OCI-LY3 (cell line): ENCODE data around the gene PRDM16.

ENCODE experiments used
- H2AFZ ChIP-seq: fragments of 200-600, 300-600 bp; shearing (Covaris generic); 2 replicates; pipeline ENCODE4 v1.6.0; 2014; ENCODE audit warnings: antibody characterized with exemption, low read depth, low read length
- H3K27ac ChIP-seq: fragments of 200-600, 300-600 bp; sonication (generic); 2 replicates; pipeline ENCODE4 v1.5.1; 2014; ENCODE audit warnings: mild to moderate bottlenecking, low read length, moderate library complexity, mixed read lengths
- H3K27me3 ChIP-seq: fragments of 200-600, 300-600 bp; sonication (generic); 2 replicates; pipeline ENCODE4 v1.6.1; 2014; ENCODE audit warnings: low read depth, low read length, mixed read lengths
- H3K36me3 ChIP-seq: fragments of 200-600, 300-600 bp; sonication (generic); replicated peaks from 2 replicates; pipeline ENCODE3; 2014; ENCODE audit warnings: low read depth, low read length, mixed read lengths
- H3K4me1 ChIP-seq: fragments of 300-600, 200-600 bp; sonication (generic); 2 replicates; pipeline ENCODE4 v1.6.1; 2014; ENCODE audit warnings: low read length, mixed read lengths
- H3K4me2 ChIP-seq: fragments of 200-600, 300-600 bp; sonication (generic); 2 replicates; pipeline ENCODE4 v1.6.1; 2014; ENCODE audit warnings: low read length, mixed read lengths
- H3K4me3 ChIP-seq: fragments of 300-600, 200-600 bp; sonication (generic); 2 replicates; pipeline ENCODE4 v1.5.1; 2014; ENCODE audit warnings: antibody characterized with exemption, mild to moderate bottlenecking, low read length, moderate library complexity
- H3K79me2 ChIP-seq: fragments of 300-600, 200-600 bp; shearing (Covaris generic); 2 replicates; pipeline ENCODE4 v1.6.1; 2014; ENCODE audit warnings: mild to moderate bottlenecking, low read length, mixed read lengths
- H3K9ac ChIP-seq: fragments of 300-600, 200-600 bp; shearing (Covaris generic); 2 replicates; pipeline ENCODE4 v1.6.0; 2014; ENCODE audit warnings: mild to moderate bottlenecking, low read length, moderate library complexity
- H3K9me3 ChIP-seq: fragments of 200-600, 300-600 bp; shearing (Covaris generic); 2 replicates; pipeline ENCODE4 v1.6.1; 2014; ENCODE audit warnings: low read length, mixed read lengths; ENCODE audit not compliant: insufficient read depth
- H4K20me1 ChIP-seq: fragments of 200-600, 300-600 bp; sonication (generic); 2 replicates; pipeline ENCODE4 v1.6.1; 2016; ENCODE audit warnings: low read length, mixed read lengths; ENCODE audit not compliant: insufficient read depth
- EZH2phosphoT487 ChIP-seq: fragments of 200-600 bp; shearing (Covaris generic); IDR thresholded peaks from 2 replicates; pipeline ENCODE4 v1.6.1; 2018; ENCODE audit warnings: antibody characterized with exemption, mixed run types, low read depth
- TF ChIP-seq, protein P1 (sequence below): fragments of 200-600, 300-600 bp; sonication (generic); IDR thresholded peaks from 2 replicates; pipeline ENCODE4 v1.5.1; 2014; ENCODE audit warnings: antibody characterized with exemption, low read length, low read depth

Gene PRDM16

DNA sequence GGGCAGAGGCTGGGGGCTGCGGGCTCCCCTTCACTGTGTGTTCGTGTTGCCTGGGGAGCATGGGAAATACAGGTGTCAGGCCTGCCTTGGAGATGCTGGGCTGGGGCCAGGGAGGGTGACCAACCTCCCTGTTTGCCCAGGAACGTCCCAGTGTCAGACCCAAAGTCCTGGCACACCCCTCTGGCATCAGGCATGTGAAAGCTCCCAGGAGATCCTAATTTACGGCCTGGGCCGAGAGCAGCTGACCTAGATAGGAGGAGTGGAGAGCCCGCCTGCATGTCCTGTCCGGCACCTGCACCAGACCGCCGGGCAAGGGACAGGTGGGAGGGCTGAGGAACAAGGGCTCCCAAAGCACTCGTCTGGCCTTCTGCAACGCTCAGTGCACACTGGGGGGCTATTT, 124.8 kb downstream of the PRDM16 start:
- Histone ChIP-seq H2AFZ (no peak overlapping the region), H3K4me1 (no peaks in the 10 kb centered on the region), H3K9me3 (no peaks in the 10 kb centered on the region), H4K20me1 (no peaks in the 10 kb centered on the region), H3K79me2 (no peaks in the 10 kb centered on the region), H3K4me2 (no peak overlapping the region), H3K9ac (no peak overlapping the region), H3K27ac (no peak overlapping the region), H3K27me3 (no peaks in the 10 kb centered on the region), H3K36me3 (no peaks in the 10 kb centered on the region), H3K4me3 (no peak overlapping the region)
- TF ChIP-seq, protein P1, sequence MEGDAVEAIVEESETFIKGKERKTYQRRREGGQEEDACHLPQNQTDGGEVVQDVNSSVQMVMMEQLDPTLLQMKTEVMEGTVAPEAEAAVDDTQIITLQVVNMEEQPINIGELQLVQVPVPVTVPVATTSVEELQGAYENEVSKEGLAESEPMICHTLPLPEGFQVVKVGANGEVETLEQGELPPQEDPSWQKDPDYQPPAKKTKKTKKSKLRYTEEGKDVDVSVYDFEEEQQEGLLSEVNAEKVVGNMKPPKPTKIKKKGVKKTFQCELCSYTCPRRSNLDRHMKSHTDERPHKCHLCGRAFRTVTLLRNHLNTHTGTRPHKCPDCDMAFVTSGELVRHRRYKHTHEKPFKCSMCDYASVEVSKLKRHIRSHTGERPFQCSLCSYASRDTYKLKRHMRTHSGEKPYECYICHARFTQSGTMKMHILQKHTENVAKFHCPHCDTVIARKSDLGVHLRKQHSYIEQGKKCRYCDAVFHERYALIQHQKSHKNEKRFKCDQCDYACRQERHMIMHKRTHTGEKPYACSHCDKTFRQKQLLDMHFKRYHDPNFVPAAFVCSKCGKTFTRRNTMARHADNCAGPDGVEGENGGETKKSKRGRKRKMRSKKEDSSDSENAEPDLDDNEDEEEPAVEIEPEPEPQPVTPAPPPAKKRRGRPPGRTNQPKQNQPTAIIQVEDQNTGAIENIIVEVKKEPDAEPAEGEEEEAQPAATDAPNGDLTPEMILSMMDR: no peak
- no peak for TF ChIP-seq EZH2phosphoT487

GRCh38 chr1:3194760-3195479, 125.9 kb downstream of the PRDM16 start:
- Histone ChIP-seq H3K9me3 (no peaks in the 10 kb centered on the region), H3K36me3 (no peaks in the 10 kb centered on the region), H4K20me1 (no peaks in the 10 kb centered on the region), H3K4me3 (no peak overlapping the region), H3K27me3 (no peaks in the 10 kb centered on the region), H3K9ac (no peak overlapping the region), H3K4me1 (no peaks in the 10 kb centered on the region), H2AFZ (no peak overlapping the region), H3K79me2 (no peaks in the 10 kb centered on the region), H3K27ac (no peak overlapping the region), H3K4me2 (no peak overlapping the region)
- TF ChIP-seq, protein P1: no peak
- TF ChIP-seq EZH2phosphoT487: no peak

DNA sequence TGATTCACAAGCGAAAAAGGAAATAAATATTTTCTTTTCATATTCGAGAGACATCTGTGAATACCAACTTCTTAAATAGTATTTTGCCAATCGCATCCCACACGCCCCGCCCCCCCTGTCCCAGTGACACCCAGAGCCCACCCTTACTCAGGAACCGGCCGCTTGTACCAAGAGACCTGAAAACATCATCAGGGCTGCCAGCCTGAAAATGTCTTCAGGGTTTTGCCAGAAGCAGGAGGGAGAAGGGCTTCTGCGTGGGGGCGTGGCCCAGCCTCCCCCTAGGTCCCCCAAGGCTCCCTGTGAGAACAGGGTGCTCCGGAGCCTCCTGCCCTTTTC, 126.4 kb downstream of the PRDM16 start:
- H3K4me1 ChIP-seq: no peaks in the 10 kb centered on the region
- H3K27me3 ChIP-seq: no peaks in the 10 kb centered on the region
- no peaks in the 10 kb centered on the region for H3K9me3 ChIP-seq
- no peak overlapping the region for H3K27ac ChIP-seq
- no peaks in the 10 kb centered on the region for H3K36me3 ChIP-seq
- no peak overlapping the region for H3K4me2 ChIP-seq
- TF ChIP-seq EZH2phosphoT487: no peak
- TF ChIP-seq, protein P1: no peak
- no peak overlapping the region for H3K9ac ChIP-seq
- H2AFZ ChIP-seq: no peak overlapping the region
- no peaks in the 10 kb centered on the region for H4K20me1 ChIP-seq
- no peaks in the 10 kb centered on the region for H3K79me2 ChIP-seq
- H3K4me3 ChIP-seq: no peak overlapping the region

DNA sequence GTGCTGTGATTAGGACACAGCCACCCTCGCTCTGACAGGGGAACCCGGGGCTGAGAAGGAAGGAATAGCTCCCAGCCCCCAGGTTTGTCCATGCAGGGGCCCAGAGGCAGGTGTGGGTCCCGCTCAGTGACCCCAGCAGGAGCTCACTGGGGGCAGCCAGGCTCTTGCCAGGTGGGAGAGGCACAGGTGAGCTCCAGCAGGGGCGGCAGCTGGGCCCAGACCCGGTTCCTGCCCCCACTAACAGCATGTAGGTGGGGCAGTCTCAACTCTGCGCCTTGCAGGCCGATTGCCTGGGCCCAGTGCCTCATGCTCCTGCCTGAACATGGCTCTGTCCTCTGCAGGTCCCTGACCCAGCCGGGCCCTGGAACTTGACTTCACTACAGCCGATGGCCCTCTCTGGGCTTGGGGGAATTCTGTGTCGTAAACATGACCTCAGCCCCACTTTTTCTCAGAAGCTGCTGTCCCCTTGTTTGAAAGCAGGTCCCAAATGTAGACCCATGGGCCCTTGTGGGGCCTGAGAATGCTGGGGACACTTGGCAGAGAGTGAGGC, 127.0 kb downstream of the PRDM16 start:
- TF ChIP-seq EZH2phosphoT487: no peak
- TF ChIP-seq, protein P1: no peak
- no peaks in the 10 kb centered on the region for H3K79me2 ChIP-seq
- H3K9ac ChIP-seq: no peak overlapping the region

More for the DNA sequence above, 127.0 kb downstream of the PRDM16 start:
- H4K20me1 ChIP-seq: no peaks in the 10 kb centered on the region
- H3K36me3 ChIP-seq: no peaks in the 10 kb centered on the region
- no peak overlapping the region for H2AFZ ChIP-seq
- no peak overlapping the region for H3K4me3 ChIP-seq
- H3K9me3 ChIP-seq: no peaks in the 10 kb centered on the region
- H3K4me1 ChIP-seq: no peaks in the 10 kb centered on the region
- no peak overlapping the region for H3K27ac ChIP-seq
- H3K4me2 ChIP-seq: no peak overlapping the region
- no peaks in the 10 kb centered on the region for H3K27me3 ChIP-seq
